Endothelial cell of hepatic sinusoid (primary cell): ENCODE data around the gene PPM1D.
"Not testable (repeated sequence)": the region's sequence is repeated elsewhere in the genome, so short reads cannot be mapped to it uniquely, and the experiment has no call there.

Source experiments
- in situ Hi-C: cut with HindIII; loops from 2 replicates; pipeline ENCODE4 v1.10.0; 2017; ENCODE audit warnings: low sequenced_read_pairs

PPM1D gene

DNA sequence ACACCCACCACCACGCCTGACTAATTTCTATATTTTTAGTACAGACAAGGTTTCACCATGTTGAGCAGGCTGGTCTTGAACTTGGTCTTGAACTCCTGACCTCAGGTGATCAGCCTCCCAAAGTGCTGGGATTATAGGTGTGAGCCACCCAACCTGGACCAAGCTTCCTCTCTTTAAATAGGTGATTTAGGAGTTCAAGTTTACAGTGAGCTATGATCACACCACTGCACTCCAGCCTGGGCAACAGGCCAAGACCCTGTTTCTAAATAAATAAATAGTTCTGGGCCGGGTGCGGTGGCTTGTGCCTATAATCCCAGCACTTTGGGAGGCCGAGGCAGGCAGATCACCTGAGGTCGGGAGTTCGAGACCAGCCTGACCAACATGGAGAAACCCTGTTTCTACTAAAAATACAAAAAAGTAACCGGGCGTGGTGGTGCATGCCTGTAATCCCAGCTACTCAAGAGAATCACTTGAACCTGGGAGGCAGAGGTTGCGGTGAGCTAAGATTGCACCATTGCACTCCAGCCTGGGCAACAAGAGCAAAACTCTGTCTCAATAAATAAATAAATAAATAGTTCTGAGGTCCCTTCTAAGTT lies 6.5 kb upstream of the PPM1D start:
- in situ Hi-C loops: not testable (repeated sequence)

DNA sequence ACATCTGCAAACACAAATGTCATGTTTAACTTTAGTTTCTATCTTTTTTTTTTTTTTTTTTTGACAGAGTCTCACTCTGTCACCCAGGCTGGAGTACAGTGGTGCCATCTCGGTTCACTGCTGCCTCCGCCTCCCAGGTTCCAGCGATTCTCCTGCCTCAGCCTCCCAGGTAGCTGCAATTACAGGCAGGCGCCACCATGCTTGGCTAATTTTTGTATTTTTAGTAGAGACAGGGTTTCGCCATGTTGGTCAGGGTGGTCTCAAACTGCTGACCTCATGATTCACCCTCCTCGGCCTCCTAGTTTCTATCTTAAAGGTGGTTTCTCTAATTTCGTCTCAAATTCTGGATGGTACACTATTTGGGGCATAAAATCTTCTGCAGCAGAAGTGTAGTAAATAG lies 5.8 kb upstream of the PPM1D start:
- in situ Hi-C loops: not testable (repeated sequence)

DNA sequence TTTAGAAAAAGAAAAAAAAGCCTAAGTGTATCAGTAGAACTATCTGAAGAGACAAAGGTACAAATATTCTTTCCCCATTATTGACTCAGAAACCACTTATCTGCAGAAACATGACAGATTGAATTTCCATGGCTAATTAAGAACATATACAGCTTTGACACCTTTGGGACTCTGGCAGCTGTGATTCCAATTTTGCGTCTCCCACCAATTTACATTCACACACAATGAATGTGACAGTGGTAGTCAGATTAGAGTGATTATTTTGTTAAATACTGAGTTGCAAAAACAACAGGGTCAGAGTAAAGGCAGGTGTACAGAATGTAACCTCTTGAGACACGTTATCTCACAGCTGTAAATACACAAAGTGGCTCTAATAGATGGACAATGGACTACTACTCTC lies 5.3 kb upstream of the PPM1D start:
- in situ Hi-C loops: no loop called here

DNA sequence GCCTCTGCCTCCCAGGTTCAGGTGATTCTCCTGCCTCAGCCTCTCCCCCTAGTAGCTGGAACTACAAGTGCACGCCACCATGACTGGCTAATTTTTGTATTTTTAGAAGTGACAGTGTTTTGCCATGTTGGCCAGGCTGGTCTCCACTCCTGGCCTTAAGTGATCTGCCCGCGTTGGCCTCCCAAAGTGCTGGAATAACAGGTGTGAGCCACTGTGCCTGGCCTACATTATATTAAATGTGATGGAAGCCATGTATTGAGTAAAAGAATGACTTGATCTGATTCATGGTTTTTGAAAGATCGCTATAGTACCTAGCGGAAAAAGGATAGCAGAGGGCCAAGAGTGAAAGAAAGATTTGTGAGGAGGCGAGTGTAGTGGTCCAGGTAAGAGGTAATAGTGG lies 2.7 kb upstream of the PPM1D start:
- in situ Hi-C loops: no loop called here

DNA sequence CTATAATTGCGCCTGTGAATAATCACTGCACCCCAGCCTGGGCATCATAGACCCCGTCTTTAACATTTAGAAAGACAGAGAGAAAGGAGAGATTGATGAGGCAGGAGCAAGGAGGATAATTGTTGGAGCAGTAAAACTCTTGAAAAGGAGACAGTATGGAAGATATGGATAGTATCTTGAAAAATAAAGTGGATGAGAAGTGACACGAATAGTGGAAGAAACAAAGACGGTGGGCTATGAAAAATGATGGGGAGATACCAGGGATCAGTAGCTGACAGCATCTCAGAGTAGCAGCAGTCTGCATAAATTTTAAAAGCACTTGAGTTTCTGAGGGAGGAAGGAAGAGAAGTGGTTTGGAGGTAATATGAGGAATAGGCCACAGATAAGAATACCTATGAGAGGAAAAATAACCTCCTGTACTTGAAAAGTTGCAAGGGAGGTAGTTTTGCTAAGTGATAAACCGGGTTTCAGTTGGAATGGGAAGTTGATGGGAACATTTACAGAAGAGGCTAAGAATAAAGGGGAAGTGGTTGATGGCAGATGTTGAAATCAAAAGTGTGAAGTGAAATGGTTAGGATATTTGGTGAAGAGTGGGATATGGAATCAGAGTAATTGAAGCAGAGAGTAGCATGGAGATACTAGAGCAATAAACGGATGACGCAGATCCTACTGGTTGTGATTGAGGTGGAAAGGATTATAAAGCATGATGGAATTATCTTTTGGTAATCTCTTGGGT lies 1.8 kb upstream of the PPM1D start:
- in situ Hi-C loops: no loop called here

DNA sequence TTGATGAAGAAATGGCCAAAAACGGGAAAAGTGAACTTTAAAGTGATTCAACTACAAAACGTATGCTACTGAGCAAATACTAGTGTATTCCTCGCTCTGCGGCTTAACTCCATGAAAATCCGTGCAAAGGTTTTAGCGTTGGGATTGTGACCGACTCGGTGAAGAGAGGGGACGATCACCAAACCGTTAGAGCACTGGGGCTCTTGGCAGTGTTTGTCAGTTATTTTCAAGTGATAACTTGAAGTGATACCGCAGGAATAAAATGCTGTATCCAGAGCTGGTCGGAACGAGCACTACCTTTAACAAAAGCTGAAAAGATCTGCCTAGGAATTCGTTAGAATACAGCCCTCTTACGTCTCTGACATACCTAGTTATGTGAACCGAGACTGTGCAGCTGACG lies 773 bp upstream of the PPM1D start:
- in situ Hi-C loops: no loop called here

DNA sequence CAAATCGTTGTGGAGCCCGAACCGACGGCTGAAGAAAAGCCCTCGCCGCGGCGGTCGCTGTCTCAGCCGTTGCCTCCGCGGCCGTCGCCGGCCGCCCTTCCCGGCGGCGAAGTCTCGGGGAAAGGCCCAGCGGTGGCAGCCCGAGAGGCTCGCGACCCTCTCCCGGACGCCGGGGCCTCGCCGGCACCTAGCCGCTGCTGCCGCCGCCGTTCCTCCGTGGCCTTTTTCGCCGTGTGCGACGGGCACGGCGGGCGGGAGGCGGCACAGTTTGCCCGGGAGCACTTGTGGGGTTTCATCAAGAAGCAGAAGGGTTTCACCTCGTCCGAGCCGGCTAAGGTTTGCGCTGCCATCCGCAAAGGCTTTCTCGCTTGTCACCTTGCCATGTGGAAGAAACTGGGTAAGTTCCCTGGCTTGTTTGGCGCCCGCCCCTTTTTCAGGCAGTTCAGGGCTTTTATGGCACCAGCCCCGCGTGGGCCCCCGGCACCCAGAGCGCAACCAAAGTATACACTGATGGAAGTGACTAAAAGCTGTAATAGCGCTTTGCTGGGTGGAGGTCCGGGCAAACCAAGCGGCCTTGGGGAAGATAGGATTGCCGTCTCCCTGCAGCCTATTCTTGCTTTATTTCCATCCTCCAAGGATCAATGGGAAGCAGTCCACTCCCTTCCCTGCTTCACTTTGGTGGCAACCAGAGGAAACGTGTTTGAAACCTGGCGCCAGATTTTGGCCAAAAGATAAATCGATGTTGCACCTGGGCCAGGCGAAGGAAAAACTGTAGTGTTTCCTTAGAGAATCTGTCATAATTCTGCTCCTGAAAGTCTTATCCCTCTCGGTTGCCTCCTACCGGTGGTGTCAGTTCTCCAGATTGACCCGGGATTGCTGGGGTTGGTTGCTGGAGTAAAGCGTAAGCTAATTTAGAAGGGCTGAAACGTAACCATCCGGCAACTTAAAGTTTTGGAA lies 775 bp downstream of the PPM1D start:
- in situ Hi-C loops: no loop called here

DNA sequence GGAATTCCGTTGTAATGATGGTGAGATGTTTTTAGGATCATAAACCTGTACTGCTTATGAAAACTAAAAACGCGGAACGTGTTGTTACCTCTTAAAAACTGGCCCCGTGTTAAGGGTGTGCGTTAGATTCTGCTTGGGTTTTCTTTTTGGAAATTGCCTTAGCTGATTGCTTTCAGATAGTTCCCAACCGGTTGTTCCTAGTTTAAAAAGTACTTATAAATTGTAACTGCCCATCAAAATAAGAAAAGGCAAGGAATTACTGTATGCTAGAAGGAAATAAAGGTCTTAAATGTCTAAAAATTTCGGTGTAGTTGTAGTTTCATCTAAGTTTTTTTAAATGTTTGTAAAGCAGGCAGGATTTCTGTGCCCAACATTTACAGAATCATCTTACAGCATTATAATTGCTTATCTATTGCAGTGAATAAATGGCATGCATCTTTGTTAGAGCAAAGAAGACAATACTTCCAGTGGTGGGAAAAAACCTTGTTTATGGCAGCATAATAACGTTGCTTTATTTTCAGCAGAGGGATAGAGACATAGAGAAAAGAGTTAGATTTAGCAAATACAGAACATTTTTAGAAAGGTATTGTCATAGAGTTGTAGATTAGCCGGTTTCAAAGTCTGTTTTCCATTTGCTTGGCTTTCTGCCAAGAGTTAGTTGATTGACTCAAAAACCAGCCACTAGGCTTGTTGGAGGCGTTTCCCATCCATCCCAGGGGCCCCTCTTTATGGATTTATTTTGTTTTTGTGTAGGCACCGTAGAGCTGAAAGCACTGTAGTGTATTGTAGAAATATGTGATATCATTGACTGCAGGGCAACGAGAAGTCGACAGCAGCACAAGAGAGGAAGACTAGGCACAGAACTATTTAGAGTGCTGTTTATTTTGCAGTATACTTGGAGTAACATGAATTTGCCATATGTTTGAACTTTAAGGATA lies 1.7 kb downstream of the PPM1D start:
- in situ Hi-C loops: no loop called here

DNA sequence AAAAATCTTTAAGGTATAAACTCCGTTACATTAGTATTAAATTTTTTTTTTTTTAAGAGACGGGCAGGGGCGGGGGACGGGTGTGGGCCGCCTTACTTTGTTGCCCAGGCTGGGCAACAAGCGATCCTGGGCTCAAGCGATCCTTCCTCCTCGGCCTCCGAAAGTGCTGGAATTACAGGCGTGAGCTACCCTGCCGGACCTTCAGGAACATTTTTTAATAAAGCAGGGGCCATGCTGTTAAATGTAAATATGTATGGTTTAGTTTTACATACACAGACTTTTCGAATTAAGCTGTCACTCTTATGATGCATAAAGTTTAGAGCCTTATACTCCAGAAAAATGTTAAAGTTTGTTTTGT lies 2.4 kb downstream of the PPM1D start:
- in situ Hi-C loops: no loop called here

DNA sequence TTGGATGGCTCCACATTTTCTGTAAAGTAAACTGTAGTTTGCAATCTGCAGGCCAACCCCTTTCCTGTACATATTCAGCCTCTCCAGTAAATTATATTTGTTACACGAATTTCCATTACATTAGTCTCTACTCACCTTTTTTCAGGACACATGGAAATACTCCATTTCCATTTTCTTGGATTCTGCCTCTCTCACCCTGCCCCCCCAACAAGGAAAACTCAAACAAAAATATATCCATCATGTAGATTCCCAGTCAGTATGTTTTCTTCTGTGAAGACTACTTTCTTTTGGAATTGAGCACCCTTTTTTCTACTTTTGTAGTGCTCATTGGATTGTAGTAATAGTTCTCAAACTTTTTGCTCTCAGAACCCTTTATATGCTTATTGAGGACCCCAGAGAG lies 2.9 kb downstream of the PPM1D start:
- in situ Hi-C loops: no loop called here

DNA sequence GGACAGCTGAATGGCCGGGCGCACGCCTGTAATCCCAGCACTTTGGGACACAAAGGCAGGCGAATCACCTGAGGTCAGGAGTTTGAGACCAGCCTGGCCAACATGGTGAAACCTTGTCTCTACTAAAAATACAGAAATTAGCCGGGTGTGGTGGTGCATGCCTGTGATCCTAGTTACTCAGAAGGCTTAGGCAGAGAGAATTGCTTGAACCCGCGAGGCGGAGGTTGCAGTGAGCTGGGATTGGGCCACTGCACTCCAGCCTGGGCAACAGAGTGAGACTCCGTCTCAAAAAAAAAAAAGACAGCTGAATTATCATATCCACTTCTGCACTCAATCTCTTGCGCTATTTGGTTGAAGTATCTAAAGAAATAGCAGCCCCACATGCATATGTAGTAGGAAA lies 3.5 kb downstream of the PPM1D start:
- in situ Hi-C loops: not testable (repeated sequence)

DNA sequence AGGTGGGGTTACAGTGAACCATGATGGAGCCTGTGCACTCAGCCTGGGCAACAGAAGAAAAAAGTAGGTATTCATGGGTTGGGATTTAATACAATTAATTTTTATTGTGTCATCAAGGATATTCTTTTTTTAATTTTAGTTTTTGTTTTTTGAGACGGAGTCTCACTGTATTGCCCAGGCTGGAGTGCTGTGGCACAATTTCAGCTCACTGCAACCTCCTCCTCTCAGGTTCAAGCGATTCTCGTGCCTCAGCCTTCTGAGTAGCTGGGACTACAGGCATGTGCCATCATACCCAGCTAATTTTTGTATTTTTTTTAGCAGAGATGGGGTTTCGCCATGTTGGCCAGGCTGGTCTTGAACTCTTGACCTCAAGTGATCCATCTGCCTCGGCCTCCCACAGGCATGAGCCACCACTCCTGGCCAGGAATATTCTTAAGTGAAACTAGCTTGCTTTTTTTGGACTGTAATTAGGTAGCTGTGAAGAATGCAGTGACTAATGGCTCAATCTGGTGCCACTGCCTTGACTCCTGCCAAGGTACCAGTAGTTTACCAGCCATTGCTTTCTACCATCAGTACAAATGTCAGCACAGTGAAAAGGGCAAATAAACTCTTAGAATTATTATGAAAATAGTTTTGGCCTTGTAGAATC lies 4.8 kb downstream of the PPM1D start:
- in situ Hi-C loops: no loop called here

DNA sequence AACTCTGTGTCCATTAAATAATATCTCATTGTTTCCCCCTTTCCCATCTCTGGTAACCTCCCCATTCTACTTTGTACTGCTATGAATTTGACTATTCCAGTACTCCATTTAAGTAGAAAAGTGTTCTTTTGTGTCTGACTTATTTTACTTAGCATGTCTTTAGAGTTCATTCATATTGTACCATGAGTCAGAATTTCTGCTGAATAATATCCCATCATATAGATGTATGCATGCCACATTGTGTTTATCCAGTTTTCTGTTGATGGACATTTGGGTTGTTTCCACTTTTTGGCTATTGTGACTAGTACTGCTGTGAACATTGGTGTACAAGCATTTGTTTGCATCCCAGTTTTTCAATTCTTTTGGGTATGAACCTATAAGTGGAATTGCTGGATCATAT lies 6.0 kb downstream of the PPM1D start:
- in situ Hi-C loops: no loop called here

DNA sequence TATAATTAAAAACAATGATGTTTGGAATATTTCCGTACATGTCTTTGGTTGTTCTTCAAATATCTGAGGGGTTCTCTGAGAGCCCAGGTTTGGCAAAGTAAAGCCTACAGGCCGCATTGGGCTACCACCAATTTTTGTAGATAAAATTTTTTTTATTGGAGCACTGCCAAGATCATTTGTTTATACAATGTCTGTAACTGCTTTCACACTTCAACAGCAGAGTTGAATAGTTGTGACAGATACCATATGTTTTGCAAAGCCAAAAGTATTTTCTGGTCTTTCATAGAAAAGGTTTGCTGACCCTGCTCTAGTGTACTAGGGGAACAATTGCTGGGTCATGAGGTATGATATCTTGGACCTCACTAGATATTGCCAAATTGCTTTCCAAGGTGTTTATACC lies 10.5 kb downstream of the PPM1D start:
- in situ Hi-C loops: no loop called here

DNA sequence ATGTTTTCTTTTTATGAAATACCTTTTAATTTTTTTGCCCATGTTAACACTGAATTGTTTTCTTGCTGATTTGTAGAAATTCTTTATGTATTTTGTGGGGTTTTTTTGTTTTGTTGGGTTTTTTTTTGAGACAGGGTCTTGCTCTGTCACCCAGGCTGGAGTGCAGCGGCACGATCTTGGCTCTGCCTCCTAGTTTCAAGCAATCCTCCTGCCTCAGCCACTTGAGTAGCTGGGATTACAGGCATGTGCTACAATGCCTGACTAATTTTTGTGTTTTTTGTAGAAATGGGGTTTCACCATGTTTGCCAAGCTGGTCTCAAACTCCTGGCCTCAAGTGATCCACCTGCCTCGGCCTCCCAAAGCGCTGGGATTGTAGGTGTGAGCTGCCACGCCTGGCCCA lies 11.3 kb downstream of the PPM1D start:
- in situ Hi-C loops: not testable (repeated sequence)

DNA sequence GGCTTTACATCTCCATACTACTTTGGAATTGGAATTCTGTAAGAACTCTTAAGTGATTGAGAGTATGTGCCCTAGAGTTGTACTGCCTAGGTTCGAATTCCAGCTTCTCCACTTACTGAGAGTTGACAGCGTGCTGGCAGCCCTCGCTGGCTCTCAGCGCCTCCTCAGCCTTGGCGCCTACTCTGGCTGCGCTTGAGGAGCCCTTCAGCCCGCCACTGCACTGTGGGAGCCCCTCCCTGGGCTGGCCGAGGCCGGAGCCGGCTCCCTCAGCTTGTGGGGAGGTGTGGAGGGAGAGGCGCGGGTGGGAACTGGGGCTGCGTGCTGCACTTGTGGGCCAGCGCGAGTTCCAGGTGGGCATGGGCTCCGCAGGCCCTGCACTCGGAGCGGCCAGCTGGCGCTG lies 13.3 kb downstream of the PPM1D start:
- in situ Hi-C loops: no loop called here

DNA sequence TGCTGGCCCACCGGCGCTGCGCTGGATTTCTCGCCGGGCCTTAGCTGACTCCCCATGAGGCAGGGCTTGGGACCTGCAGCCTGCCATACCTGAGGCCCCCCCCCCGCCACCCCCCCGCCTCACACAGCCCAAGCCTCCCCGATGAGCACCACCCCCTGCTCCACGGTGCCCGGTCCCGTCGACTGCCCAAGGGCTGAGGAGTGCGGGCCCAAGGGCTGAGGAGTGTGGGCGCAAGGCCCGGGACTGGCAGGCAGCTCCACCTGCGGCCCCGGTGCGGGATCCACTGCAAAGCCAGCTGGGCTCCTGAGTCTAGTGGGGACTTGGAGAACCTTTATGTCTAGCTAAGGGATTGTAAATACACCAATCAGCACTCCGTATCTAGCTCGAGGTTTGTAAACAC lies 13.8 kb downstream of the PPM1D start:
- in situ Hi-C loops: not testable (repeated sequence)

DNA sequence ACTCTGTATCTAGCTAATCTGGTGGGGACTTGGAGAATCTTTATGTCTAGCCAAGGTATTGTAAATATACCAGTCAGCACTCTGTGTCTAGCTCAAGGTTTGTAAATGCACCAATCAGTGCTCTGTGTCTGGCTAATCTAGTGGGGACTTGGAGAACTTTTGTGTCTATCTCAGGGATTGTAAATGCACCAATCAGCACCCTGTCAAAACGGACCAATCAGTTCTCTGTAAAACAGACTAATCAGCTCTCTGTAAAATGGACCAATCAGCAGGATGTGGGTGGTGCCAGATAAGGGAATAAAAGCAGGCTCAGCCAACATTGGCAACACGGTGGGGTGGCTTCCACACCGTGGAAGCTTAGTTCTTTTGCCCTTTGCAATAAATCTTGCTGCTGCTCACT lies 14.3 kb downstream of the PPM1D start:
- in situ Hi-C loops: not testable (repeated sequence)

DNA sequence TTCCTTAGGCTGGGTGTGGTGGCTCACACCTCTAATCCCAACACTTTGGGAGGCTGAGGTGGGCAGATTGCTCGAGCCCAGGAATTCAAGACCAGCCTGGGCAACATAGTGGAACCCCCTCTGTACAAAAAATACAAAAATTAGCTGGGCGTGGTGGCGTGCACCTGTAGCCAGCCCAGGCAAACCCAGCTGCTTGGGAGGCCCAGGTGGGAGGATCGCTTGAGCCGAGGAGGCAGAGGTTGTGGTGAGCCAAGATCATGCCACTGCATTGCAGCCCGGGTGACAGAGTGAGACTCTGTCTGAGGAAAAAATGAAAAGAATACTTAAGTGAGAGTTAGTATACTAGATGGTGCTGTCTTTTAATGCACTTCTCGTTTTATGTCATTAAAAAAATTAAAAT lies 15.1 kb downstream of the PPM1D start:
- in situ Hi-C loops: no loop called here

DNA sequence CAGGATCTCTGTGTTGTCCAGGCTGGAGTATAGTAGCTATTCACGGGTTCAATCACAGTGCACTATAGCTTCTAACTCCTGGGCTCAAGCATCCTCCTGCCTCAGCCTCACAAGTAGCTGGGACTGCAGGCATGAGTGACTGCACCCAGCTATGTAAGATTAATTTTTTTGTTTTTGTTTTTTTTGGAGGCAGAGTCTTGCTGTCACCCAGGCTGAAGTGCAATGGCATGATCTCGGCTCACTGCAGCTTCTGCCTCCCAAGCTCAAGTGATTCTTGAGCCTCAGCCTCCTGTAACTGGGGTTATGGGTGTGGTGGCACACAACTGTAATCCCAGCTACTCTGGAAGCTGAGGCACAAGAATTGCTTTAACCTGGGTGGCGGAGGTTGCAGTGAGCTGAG lies 15.8 kb downstream of the PPM1D start:
- in situ Hi-C loops: no loop called here
